MM.1S (cell line): ENCODE data around the gene CD81.

Source experiments
- DNase-seq: peaks from one replicate; pipeline ENCODE4 v3.0.0-alpha.2; 2015
- H2AFZ ChIP-seq: fragments of 300-600 bp; sonication (generic); 2 replicates; pipeline ENCODE4 v1.6.0; 2016; ENCODE audit warnings: antibody characterized with exemption, low read length
- H3F3A ChIP-seq: fragments of 300-600 bp; sonication (generic); 2 replicates; pipeline ENCODE4 v1.6.1; 2016; ENCODE audit warnings: mild to moderate bottlenecking, antibody characterized with exemption, low read length, moderate library complexity, mixed read lengths; ENCODE audit not compliant: insufficient read depth
- H3K27ac ChIP-seq: fragments of 300-600 bp; sonication (generic); 2 replicates; pipeline ENCODE4 v1.5.1; 2016; ENCODE audit warnings: mild to moderate bottlenecking, low read length
- H3K27me3 ChIP-seq: fragments of 300-600 bp; sonication (generic); replicated peaks from 2 replicates; pipeline ENCODE4 v1.6.0; 2016; ENCODE audit warnings: low read length; ENCODE audit not compliant: insufficient read depth
- H3K36me3 ChIP-seq: fragments of 300-600 bp; sonication (generic); replicated peaks from 2 replicates; pipeline ENCODE4 v1.6.1; 2016; ENCODE audit warnings: mild to moderate bottlenecking, low read length, mixed read lengths; ENCODE audit not compliant: insufficient read depth
- H3K4me1 ChIP-seq: fragments of 300-600 bp; sonication (generic); 2 replicates; pipeline ENCODE4 v1.6.1; 2016; ENCODE audit warnings: low read length, mixed read lengths
- H3K4me2 ChIP-seq: fragments of 300-600 bp; sonication (generic); 2 replicates; pipeline ENCODE4 v1.6.0; 2016; ENCODE audit warnings: low read depth, low read length
- H3K4me3 ChIP-seq: fragments of 300-600 bp; sonication (generic); 2 replicates; pipeline ENCODE4 v1.5.1; 2016; ENCODE audit warnings: low read length, mixed read lengths
- H3K79me2 ChIP-seq: fragments of 300-600 bp; sonication (generic); 2 replicates; pipeline ENCODE4 v1.6.1; 2016; ENCODE audit warnings: mixed run types, low read length, mixed read lengths
- H3K9ac ChIP-seq: fragments of 300-600 bp; sonication (generic); 2 replicates; pipeline ENCODE4 v1.6.1; 2016; ENCODE audit warnings: low read length, mixed read lengths
- H3K9me2 ChIP-seq: fragments of 300-600 bp; sonication (generic); replicated peaks from 2 replicates; pipeline ENCODE4 v1.6.1; 2016; ENCODE audit warnings: mild to moderate bottlenecking, low read length, mixed read lengths; ENCODE audit not compliant: insufficient read depth
- H3K9me3 ChIP-seq: fragments of 300-600 bp; sonication (generic); replicated peaks from 2 replicates; pipeline ENCODE4 v1.6.1; 2016; ENCODE audit warnings: mild to moderate bottlenecking, low read length, mixed read lengths; ENCODE audit not compliant: insufficient read depth
- H4K20me1 ChIP-seq: fragments of 300-600 bp; sonication (generic); 2 replicates; pipeline ENCODE4 v1.6.1; 2016; ENCODE audit warnings: mild to moderate bottlenecking, low read length, moderate library complexity, mixed read lengths; ENCODE audit not compliant: insufficient read depth
- CTCF ChIP-seq: fragments of 300-600 bp; sonication (generic); IDR thresholded peaks from 2 replicates; pipeline ENCODE4 v1.5.1; 2016; ENCODE audit warnings: antibody characterized with exemption, low read length, mixed read lengths
- EZH2 ChIP-seq: fragments of 300-600 bp; sonication (generic); optimal IDR thresholded peaks from 2 replicates; pipeline ENCODE3; 2017; ENCODE audit warnings: low read depth, mild to moderate bottlenecking, antibody characterized with exemption, low read length, mixed read lengths
- EZH2phosphoT487 ChIP-seq: fragments of 300-600 bp; sonication (generic); IDR thresholded peaks from 2 replicates; pipeline ENCODE4 v1.6.1; 2018; ENCODE audit warnings: antibody characterized with exemption, low read length

Gene CD81

DNA sequence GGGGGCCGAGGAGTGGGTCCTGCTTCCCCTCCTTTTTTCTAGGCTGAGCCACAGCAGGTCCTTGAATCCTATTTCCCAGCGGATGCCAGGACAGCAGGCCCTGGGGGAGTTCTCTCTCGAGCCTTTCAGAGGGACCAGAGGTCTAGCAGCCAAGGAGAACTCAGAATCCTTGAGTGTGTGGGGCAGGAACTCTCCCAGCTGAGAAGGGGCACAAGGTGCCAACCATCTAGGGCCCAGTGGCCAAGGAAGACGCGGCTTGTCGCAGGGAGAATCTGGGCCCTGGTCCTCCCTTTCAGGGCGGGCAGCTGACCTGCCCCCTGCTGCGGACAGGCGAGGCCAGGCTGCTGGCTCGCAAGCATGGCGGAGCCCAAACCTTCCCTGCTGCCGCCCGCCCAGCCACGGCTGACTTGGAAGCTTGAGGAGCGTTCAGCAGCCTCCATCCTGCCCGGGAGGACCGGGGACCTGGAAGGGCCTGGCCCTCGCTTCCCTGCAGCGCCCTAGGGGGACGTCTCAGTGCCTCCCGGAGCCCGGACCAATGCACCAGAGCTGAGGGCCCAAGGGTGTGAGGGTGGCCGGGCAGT lies 22.5 kb downstream of the CD81 start:
- H4K20me1 ChIP-seq, result no peaks in the 10 kb centered on the region
- peaks cover 4% of the 10 kb centered on the region for H3K27me3 ChIP-seq
- H3K4me2 ChIP-seq, result peak overlapping the region; percentile 99
- no peaks in the 10 kb centered on the region for H3K9me2 ChIP-seq
- no peaks in the 10 kb centered on the region for H3K9me3 ChIP-seq
- peak overlapping the region; percentile 60 for H3K27ac ChIP-seq
- H3K79me2 ChIP-seq, result peaks cover 31% of the 10 kb centered on the region
- H2AFZ ChIP-seq, result peak overlapping the region; percentile 78
- H3K36me3 ChIP-seq, result no peaks in the 10 kb centered on the region
- TF ChIP-seq EZH2phosphoT487 (no peak), EZH2 (no peak), CTCF (no peak)
- peak; percentile 16 for DNase-seq
- H3K9ac ChIP-seq, result peak overlapping the region; percentile 97
- peaks cover 12% of the 10 kb centered on the region for H3K4me1 ChIP-seq
- no peaks in the 10 kb centered on the region for H3F3A ChIP-seq
- peak overlapping the region; percentile 89 for H3K4me3 ChIP-seq

- Histone ChIP-seq H3K9me3 (no peaks in the 10 kb centered on the region), H4K20me1 (no peaks in the 10 kb centered on the region), H3K4me1 (peaks cover 12% of the 10 kb centered on the region), H3K9me2 (no peaks in the 10 kb centered on the region), H3K4me2 (peak within 1 kb of the TSS; percentile 99), H3K36me3 (no peaks in the 10 kb centered on the region), H3K9ac (peak within 1 kb of the TSS; percentile 97), H3K79me2 (peaks cover 31% of the 10 kb centered on the region), H3K27ac (peak within 1 kb of the TSS; percentile 60), H3K4me3 (peak within 1 kb of the TSS; percentile 99), H3K27me3 (no peaks in the 10 kb centered on the region; the same call in none of the 2 replicates), H3F3A (no peaks in the 10 kb centered on the region), H2AFZ (peak within 1 kb of the TSS; percentile 78)
- DNase-seq, result peak; percentile 100
- TF ChIP-seq CTCF, result peak; percentile 98
- TF ChIP-seq EZH2, result no peak
Observed at GRCh38 chr11:2400069-2400761, 23.1 kb downstream of the CD81 start, which contains the start of gene TSSC4. Gene TSSC4, plus strand, starts transcription at chr11:2400750. Its CDS starts 1,884 bp downstream, at chr11:2402634.

- H2AFZ ChIP-seq, result peak overlapping the region; percentile 65
Observed at GRCh38 chr11:2400762-2401435, 23.8 kb downstream of the CD81 start.

More at GRCh38 chr11:2400762-2401435, 23.8 kb downstream of the CD81 start:
- Histone ChIP-seq H3K9ac (peak overlapping the region; percentile 94), H3K4me3 (peak overlapping the region; percentile 99), H4K20me1 (no peaks in the 10 kb centered on the region), H3K36me3 (no peaks in the 10 kb centered on the region), H3K9me2 (no peaks in the 10 kb centered on the region), H3K27ac (peak overlapping the region; percentile 48; the same call in 1 of the 2 replicates), H3K4me2 (peak overlapping the region; percentile 90), H3K79me2 (peaks cover 31% of the 10 kb centered on the region), H3K27me3 (peaks cover 7% of the 10 kb centered on the region), H3K4me1 (peaks cover 12% of the 10 kb centered on the region), H3F3A (no peaks in the 10 kb centered on the region), H3K9me3 (no peaks in the 10 kb centered on the region)
- no peak for DNase-seq
- TF ChIP-seq CTCF, result no peak
- no peak for TF ChIP-seq EZH2
- no peak for TF ChIP-seq EZH2phosphoT487
